Measurements from ENCODE around the gene MACO1.
"Not testable (repeated sequence)": the region's sequence is repeated elsewhere in the genome, so short reads cannot be mapped to it uniquely, and the experiment has no call there.

The MACO1 gene

GRCh38 chr1:25503551-25504426 lies 73.1 kb downstream of the MACO1 start:
- Histone ChIP-seq H3K27ac (ENCODE audit: low read depth, low read length) (no peak overlapping the region), H2AFZ (ENCODE audit: low read depth, low read length, severe bottlenecking) (no peak overlapping the region), H3F3A (ENCODE audit: insufficient read depth) (no peaks in the 10 kb centered on the region), H3K4me2 (ENCODE audit: low read depth, low read length, poor library complexity, severe bottlenecking) (no peak overlapping the region), H4K20me1 (ENCODE audit: low read depth, low read length) (no peaks in the 10 kb centered on the region), H3K27me3 (ENCODE audit: low read length) (no peaks in the 10 kb centered on the region), H3K9me2 (replicated peaks; ENCODE audit: insufficient read depth, low read length) (no peaks in the 10 kb centered on the region), H3K9ac (ENCODE audit: low read length) (no peak overlapping the region), H3K9me3 (ENCODE audit: insufficient read depth, low read length) (no peaks in the 10 kb centered on the region), H3K36me3 (ENCODE audit: low read length) (0 out of 2 replicates have a peak, but pooled peaks cover under 1% of the 10 kb centered on the region), H3K79me2 (ENCODE audit: insufficient read depth, low read length) (no peaks in the 10 kb centered on the region), H3K4me3 (ENCODE audit: insufficient read depth, low read length, poor library complexity, severe bottlenecking) (no peak overlapping the region)
- no peak for TF ChIP-seq EZH2phosphoT487 (conservative IDR thresholded peaks at IDR 0.05; ENCODE audit: low read length)
- peak; percentile 51 for TF ChIP-seq CTCF (IDR thresholded peaks at IDR 0.05; ENCODE audit: insufficient read depth, low read length, poor library complexity, severe bottlenecking)

- Histone ChIP-seq H2AFZ (ENCODE audit: low read depth, low read length, severe bottlenecking) (no peak overlapping the region), H3K36me3 (ENCODE audit: low read length) (no peaks in the 10 kb centered on the region), H3K9ac (ENCODE audit: low read length) (no peak overlapping the region), H3K4me2 (ENCODE audit: low read depth, low read length, poor library complexity, severe bottlenecking) (no peak overlapping the region), H3K9me3 (ENCODE audit: insufficient read depth, low read length) (no peaks in the 10 kb centered on the region), H4K20me1 (ENCODE audit: low read depth, low read length) (no peaks in the 10 kb centered on the region), H3F3A (ENCODE audit: insufficient read depth) (no peaks in the 10 kb centered on the region), H3K27ac (ENCODE audit: low read depth, low read length) (no peak overlapping the region), H3K27me3 (ENCODE audit: low read length) (no peaks in the 10 kb centered on the region), H3K9me2 (replicated peaks; ENCODE audit: insufficient read depth, low read length) (no peaks in the 10 kb centered on the region), H3K79me2 (ENCODE audit: insufficient read depth, low read length) (no peaks in the 10 kb centered on the region), H3K4me3 (ENCODE audit: insufficient read depth, low read length, poor library complexity, severe bottlenecking) (no peak overlapping the region)
- TF ChIP-seq CTCF (IDR thresholded peaks at IDR 0.05; ENCODE audit: insufficient read depth, low read length, poor library complexity, severe bottlenecking) (no peak), EZH2phosphoT487 (conservative IDR thresholded peaks at IDR 0.05; ENCODE audit: low read length) (no peak)
Observed at GRCh38 chr1:25504706-25505595, 74.3 kb downstream of the MACO1 start.

- Histone ChIP-seq H3K9me2 (replicated peaks; ENCODE audit: insufficient read depth, low read length) (no peaks in the 10 kb centered on the region), H3K27me3 (ENCODE audit: low read length) (no peaks in the 10 kb centered on the region), H3K36me3 (ENCODE audit: low read length) (no peaks in the 10 kb centered on the region), H3F3A (ENCODE audit: insufficient read depth) (no peaks in the 10 kb centered on the region), H3K27ac (ENCODE audit: low read depth, low read length) (no peak overlapping the region), H3K79me2 (ENCODE audit: insufficient read depth, low read length) (no peaks in the 10 kb centered on the region), H3K4me3 (ENCODE audit: insufficient read depth, low read length, poor library complexity, severe bottlenecking) (no peak overlapping the region), H3K4me2 (ENCODE audit: low read depth, low read length, poor library complexity, severe bottlenecking) (no peak overlapping the region), H3K9me3 (ENCODE audit: insufficient read depth, low read length) (no peaks in the 10 kb centered on the region), H2AFZ (ENCODE audit: low read depth, low read length, severe bottlenecking) (no peak overlapping the region), H4K20me1 (ENCODE audit: low read depth, low read length) (no peaks in the 10 kb centered on the region), H3K9ac (ENCODE audit: low read length) (no peak overlapping the region)
- TF ChIP-seq CTCF (IDR thresholded peaks at IDR 0.05; ENCODE audit: insufficient read depth, low read length, poor library complexity, severe bottlenecking) (no peak), EZH2phosphoT487 (conservative IDR thresholded peaks at IDR 0.05; ENCODE audit: low read length) (no peak)
Observed at GRCh38 chr1:25505656-25506385, 75.1 kb downstream of the MACO1 start.

- not testable (repeated sequence) for H2AFZ ChIP-seq (ENCODE audit: low read depth, low read length, severe bottlenecking); H3K27me3 ChIP-seq (ENCODE audit: low read length)
Observed at GRCh38 chr1:25506566-25507463, 76.1 kb downstream of the MACO1 start.

More at GRCh38 chr1:25506566-25507463, 76.1 kb downstream of the MACO1 start:
- not testable (repeated sequence) for H3K4me2 ChIP-seq (ENCODE audit: low read depth, low read length, poor library complexity, severe bottlenecking); H3K9me3 ChIP-seq (ENCODE audit: insufficient read depth, low read length); H3K9me2 ChIP-seq (replicated peaks; ENCODE audit: insufficient read depth, low read length); H3K36me3 ChIP-seq (ENCODE audit: low read length); H3K79me2 ChIP-seq (ENCODE audit: insufficient read depth, low read length); H3K27ac ChIP-seq (ENCODE audit: low read depth, low read length); H3F3A ChIP-seq (ENCODE audit: insufficient read depth); H3K9ac ChIP-seq (ENCODE audit: low read length); H4K20me1 ChIP-seq (ENCODE audit: low read depth, low read length); H3K4me3 ChIP-seq (ENCODE audit: insufficient read depth, low read length, poor library complexity, severe bottlenecking)

All from SU-DHL-6 (cell line).